NK-92 (cell line): ENCODE measurements around the gene TRAPPC10.

Experiments
- DNase-seq: peaks from one replicate; lab custom pipeline; 2025; ENCODE audit not compliant: unreplicated experiment; lab: John Stamatoyannopoulos, UW

The TRAPPC10 gene

GRCh38 chr21:44011579-44012473 is at the start of gene TRAPPC10:
TSS of gene TRAPPC10 (plus strand) at chr21:44012309. CDS start at chr21:44012494, 185 bp downstream.
- DNase-seq = no peak

- DNase-seq = no peak
These were observed 46.1 kb upstream of the TRAPPC10 start for GRCh38 chr21:43965911-43966585.

DNA sequence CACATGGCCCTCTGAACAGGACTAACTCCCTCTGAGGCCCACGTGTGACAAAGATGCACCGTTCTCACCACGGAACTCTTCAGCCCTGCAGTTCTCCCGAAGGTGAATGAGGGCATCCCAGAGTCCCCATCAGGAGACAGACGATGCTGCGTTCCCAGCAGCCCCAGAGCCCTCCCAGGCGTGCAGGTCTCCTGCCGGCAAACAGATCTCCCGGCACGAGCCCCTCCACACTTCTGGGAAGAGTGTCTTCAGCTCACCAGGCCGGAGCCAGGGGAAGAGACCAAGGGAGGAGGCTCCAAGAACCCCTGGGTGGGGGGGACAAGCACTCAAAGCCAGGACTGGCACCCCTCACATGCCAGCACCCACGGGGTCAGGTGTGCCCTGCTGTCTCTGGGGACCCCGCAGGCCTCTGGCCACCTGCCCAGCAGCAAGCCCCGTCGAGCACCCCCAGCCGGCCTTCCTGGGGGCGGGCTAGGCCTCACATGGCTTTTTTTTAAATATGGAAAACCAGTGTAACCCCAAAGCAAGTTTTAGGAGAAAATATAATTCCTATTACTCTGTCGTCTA is 45.1 kb upstream of the TRAPPC10 start:
- DNase-seq = no peak

- DNase-seq = no peak
These were observed 44.1 kb upstream of the TRAPPC10 start for GRCh38 chr21:43967981-43968380.

DNA sequence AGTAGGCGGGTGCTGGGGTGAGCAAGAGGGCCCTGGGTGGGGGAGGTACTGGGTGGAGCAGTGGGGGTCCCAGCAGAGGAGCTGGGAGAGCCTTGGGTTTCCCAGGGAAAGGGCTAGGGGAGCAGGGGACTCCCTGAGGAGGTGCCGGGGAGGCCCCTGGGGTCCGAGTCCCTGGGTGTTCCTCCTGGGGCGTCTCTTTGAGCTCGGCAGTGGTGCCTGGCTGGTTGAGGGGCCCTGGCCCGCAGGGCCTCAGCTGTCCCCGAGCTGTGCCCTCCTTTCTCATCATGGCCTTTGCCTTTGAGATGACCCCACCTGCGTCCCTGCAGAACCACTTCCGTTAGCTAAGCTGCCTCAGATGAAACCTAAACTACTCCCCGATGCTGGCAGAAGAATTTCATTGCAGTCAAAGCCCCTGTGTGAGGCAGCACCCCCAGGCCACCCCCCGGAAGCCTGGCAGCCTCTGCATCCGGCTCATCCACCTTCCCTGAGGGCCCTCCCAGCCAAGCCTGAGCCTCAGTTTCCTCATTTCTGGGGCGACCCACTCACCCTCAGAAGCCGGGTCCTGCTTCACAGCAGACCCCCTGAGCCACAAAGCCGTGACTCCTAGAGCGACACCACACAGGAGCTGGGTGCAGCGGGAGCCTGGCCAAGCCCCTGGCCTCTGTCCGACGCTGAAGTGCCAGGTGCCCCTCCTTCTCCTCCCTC is 43.5 kb upstream of the TRAPPC10 start:
- no peak for DNase-seq

- no peak for DNase-seq
These were observed 43.0 kb upstream of the TRAPPC10 start for GRCh38 chr21:43969115-43969444.

- DNase-seq = no peak
These were observed 41.6 kb upstream of the TRAPPC10 start for GRCh38 chr21:43970551-43970950.

GRCh38 chr21:43971201-43971991 is 40.7 kb upstream of the TRAPPC10 start:
- no peak for DNase-seq

DNA sequence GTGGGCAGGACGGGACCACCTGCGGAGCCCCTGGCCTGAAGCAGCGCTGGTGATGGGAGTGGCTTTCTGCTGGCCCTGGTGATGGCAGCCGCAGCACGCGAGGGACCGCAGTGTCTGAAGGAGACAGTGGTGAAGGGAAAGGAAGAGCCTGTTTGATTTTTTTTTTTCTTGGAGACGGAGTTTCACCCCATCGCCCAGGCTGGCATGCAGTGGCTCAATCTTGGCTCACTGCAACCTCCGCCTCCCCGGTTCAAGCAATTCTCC is 40.2 kb upstream of the TRAPPC10 start:
- DNase-seq = no peak

GRCh38 chr21:43972850-43973633 is 39.1 kb upstream of the TRAPPC10 start:
- no peak for DNase-seq

DNA sequence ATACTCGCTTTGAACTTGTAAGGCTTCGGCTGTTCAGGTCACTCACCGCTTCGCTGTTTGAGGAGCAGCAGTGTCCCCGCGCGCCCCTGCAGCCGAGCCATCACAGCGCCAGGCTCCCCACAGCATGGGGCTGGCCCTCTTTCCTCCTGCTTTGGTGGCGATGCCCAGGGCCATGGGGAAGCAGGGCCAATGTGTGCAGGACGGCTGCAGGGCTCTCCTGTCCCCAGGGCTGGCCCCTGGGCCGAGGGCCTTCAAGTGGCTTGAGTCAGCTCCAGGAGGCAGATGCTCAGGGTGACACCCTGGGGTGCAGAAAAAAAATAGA is 38.5 kb upstream of the TRAPPC10 start:
- no peak for DNase-seq

DNA sequence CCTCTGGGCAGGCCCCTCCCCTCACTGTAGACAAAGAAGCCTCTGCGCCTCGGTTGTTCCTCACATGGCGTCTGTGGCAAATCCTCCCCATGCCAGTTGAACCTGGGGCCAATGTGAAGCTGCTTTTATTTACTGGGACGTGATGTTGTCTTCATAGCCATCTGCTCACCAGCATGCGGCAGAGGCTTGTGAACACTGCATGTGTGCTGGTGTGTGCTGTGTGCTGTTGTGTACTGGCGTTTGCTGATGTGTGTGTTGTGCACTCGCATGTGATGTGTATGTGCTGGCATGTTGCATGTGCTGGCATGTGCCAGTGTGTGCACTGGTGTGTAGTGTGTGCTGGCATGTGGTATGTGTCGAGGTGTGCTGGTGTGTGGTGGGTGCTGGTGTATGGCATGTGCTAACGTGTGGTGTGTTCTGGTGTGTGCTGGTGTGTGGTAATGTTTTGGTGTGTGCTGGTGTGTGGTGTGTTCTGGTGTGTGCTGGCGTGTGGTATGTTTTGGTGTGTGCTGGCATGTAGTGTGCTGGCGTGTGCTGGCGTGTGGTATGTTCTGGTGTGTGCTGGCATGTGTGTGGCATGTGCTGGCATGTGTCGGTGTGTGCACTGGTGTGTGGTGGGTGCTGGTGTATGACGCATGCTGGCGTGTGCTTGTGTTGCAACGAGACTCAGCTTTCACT is 37.2 kb upstream of the TRAPPC10 start:
- no peak for DNase-seq

GRCh38 chr21:43975469-43976098 is 36.5 kb upstream of the TRAPPC10 start:
- DNase-seq = no peak

DNA sequence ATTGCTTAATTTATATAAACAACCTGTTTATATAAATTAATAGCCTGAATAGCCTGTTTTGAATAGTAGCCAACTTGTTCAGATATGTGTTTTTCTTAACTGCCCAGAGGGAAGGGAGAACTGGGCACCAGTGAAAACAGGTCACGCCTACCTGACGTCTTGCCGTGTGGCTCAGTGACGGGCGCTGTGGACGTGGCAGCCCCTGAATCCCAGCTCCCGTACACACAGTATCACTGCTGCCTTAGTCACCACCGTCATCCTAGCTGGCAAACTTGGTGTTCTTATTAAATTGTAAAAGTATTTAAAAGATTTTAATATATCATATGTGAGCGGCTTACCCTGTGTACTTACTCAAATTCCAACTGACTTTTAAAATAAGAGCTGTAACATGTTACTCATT is 35.4 kb upstream of the TRAPPC10 start:
- DNase-seq = no peak

- no peak for DNase-seq
These were observed 34.0 kb upstream of the TRAPPC10 start for GRCh38 chr21:43978060-43978459.

- no peak for DNase-seq
These were observed 32.5 kb upstream of the TRAPPC10 start for GRCh38 chr21:43979654-43980053.

- no peak for DNase-seq
These were observed 30.8 kb upstream of the TRAPPC10 start for GRCh38 chr21:43981151-43981870.

DNA sequence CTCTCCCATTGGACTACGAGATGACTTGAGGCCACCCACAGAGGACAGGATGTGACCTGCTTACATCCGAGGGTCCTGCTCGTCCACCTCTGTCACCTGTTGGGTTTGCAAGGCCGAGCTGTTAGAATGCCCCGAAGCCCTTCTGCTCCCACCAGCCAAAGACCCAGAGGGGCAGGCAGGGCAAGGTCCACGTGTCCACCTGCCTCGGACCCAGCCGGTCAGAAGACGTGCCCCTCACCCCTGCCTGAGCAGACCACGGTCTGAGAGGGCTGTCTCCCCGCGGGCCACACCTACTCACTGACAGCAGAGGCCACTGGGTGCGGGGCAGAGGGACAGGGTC is 30.3 kb upstream of the TRAPPC10 start:
- DNase-seq = no peak
